Lower leg skin (tissue), 4 donors: ENCODE measurements around the gene TTC4. TPM values are rescaled to one million over a fixed set of nuclear protein-coding genes. Genes with fewer than 3 reads are reported as not detected.

Source experiments
- DNase-seq, 2 donors: peaks; one replicate each; pipeline ENCODE4 v3.0.0-alpha.2; 2019; ENCODE audit warnings: low spot score in 2 of 2
- H3K4me3 ChIP-seq: fragments of 200-600 bp; sonication (generic); 2 replicates; pipeline ENCODE4 v1.5.1; 2017; ENCODE audit warnings: mild to moderate bottlenecking, low read depth; ENCODE audit not compliant: poor library complexity, severe bottlenecking
- POLR2A ChIP-seq, 2 donors: fragments of 450-650 bp; IDR thresholded peaks; one replicate each; pipeline ENCODE4 v1.6.1; 2016 to 2017; ENCODE audit warnings: antibody characterized with exemption in 2 of 2, mild to moderate bottlenecking in 1 of 2, moderate library complexity in 1 of 2
- WGBS, 2 donors: methylation state at CpG; one replicate each; pipeline ENCODE4 v1.1.5; 2018; 5-methylcytosine and 5-hydroxymethylcytosine counted together
- intact Hi-C: fragments of 100-400 bp; cut with DNase I; formaldehyde crosslinking; loops from one replicate; pipeline ENCODE4 v1.15.0; 2023; ENCODE audit warnings: low total_unique reads
- total RNA-seq, 4 donors: library from RNA; depleted of rRNA; stranded (reverse); fragments of >200 nt; gene quantifications; one replicate each; pipeline ENCODE4 v1.1.0, GENCODE V29; 2016
- TF ChIP-seq, protein P1 (sequence below), 3 donors: fragments of 450-650 bp; IDR thresholded peaks; one replicate each; pipeline ENCODE4 v1.5.1; 2016; ENCODE audit warnings: antibody characterized with exemption in 3 of 3, mild to moderate bottlenecking in 3 of 3, moderate library complexity in 2 of 3

The TTC4 gene
- total RNA-seq, 4 donors from 2014 or later: 15.7 to 21.2 (median 18.3) TPM

- TF ChIP-seq, protein P1, sequence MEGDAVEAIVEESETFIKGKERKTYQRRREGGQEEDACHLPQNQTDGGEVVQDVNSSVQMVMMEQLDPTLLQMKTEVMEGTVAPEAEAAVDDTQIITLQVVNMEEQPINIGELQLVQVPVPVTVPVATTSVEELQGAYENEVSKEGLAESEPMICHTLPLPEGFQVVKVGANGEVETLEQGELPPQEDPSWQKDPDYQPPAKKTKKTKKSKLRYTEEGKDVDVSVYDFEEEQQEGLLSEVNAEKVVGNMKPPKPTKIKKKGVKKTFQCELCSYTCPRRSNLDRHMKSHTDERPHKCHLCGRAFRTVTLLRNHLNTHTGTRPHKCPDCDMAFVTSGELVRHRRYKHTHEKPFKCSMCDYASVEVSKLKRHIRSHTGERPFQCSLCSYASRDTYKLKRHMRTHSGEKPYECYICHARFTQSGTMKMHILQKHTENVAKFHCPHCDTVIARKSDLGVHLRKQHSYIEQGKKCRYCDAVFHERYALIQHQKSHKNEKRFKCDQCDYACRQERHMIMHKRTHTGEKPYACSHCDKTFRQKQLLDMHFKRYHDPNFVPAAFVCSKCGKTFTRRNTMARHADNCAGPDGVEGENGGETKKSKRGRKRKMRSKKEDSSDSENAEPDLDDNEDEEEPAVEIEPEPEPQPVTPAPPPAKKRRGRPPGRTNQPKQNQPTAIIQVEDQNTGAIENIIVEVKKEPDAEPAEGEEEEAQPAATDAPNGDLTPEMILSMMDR (IDR thresholded peaks at IDR 0.05): no peak
- no peak for TF ChIP-seq POLR2A (IDR thresholded peaks at IDR 0.05)
- intact Hi-C loops: no loop called here
- H3K4me3 ChIP-seq: no peak overlapping the region
- no peak for DNase-seq
- WGBS, 2 donors: 81 to 82% methylated on average over 2 of the region's 2 CpGs
Measured at GRCh38 chr1:54705153-54705552, 10.5 kb upstream of the TTC4 start.

DNA sequence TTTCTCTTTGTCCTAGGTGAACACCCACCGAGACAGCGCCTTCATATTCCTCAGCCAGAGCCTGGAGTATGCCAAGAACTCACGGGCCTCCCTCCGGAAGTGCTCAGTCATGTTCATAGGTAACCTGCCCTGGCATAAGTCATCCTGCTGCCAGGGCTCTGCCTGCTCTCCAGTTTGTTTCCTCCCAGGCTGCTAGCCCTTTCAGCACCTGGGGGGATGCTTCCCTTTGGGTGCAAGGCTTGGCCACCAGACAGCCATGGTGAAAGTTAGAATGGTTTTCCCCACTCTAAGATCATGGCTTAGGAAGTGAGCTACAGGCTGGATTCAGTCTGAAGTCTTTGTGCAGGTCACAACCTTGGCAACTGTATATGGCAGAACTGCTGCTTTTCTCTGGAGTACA, 9.2 kb upstream of the TTC4 start:
- WGBS, 2 donors: 76 to 84% methylated on average over 4 of the region's 4 CpGs
- intact Hi-C loops: no loop called here

GRCh38 chr1:54708385-54708784, 7.3 kb upstream of the TTC4 start:
- no peak for DNase-seq
- no peak overlapping the region for H3K4me3 ChIP-seq
- intact Hi-C loops: no loop called here
- TF ChIP-seq POLR2A (IDR thresholded peaks at IDR 0.05): no peak
- TF ChIP-seq, protein P1 (IDR thresholded peaks at IDR 0.05): no peak

More for the DNA sequence above, 9.2 kb upstream of the TTC4 start:
- TF ChIP-seq, protein P1 (IDR thresholded peaks at IDR 0.05): no peak
- no peak for TF ChIP-seq POLR2A (IDR thresholded peaks at IDR 0.05)
- no peak for DNase-seq
- no peak overlapping the region for H3K4me3 ChIP-seq

DNA sequence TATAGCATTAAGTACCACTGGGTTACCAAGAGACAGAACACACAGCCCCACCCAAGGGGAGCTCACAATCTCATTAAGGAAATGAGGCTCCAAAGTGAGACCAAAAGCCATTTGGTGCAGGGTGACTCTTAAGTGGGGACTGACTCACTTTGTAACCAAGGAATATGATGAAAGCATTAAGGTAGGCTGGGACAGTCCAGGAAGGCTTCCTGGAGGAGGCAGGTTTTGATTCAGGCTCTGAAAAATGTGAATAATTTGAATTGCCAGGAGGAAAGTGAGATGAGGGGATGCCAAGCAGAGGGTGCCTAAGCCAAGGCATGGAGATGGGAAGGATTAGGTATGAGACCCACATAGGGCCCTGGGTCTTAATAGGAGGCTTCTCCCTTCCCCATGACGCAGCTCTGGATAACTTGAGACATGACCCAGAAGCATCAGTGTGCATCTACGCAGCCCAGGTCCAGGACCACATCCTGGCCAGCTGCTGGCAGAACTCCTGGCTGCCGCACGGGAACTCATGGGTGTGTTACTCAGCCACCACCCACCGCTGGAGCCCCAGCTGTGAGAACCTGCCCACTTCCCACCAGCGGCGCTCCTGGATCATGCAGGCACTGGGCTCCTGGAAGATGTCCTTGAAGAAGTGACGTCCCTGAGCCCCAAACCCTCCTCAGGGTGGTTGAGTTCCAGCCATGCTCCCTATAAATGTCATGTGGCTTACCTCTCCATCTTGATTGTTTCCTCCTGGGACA, 5.9 kb upstream of the TTC4 start:
- intact Hi-C loops: no loop called here
- peak in 1 of 2 donors; percentile 70 for DNase-seq
- no peak for TF ChIP-seq POLR2A (IDR thresholded peaks at IDR 0.05)
- TF ChIP-seq, protein P1 (IDR thresholded peaks at IDR 0.05): no peak
- 71% methylated on average over 8 of the region's 8 CpGs for WGBS, 2 donors
- no peak overlapping the region for H3K4me3 ChIP-seq

DNA sequence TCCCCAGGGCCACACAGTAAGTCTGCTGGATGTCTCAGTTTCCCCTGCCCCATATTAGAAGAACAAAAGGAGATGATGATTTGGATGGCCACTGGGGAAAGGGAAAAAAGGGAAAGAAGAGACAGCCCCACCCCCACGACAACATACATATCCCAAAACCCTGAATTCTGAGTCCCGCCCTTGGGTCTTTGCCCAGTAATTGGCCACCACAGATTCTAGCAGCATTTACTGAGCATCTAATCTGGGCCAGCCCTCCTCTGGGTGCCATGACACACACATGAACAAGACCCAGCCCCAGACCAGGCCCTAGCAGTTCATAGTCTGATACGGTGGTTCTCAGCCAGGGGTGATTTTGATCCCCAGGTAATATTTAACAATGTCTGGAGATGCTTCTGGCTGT, 5.2 kb upstream of the TTC4 start:
- peak in 1 of 2 donors; percentile 48 for DNase-seq
- TF ChIP-seq POLR2A (IDR thresholded peaks at IDR 0.05): no peak
- TF ChIP-seq, protein P1 (IDR thresholded peaks at IDR 0.05): no peak
- WGBS, 2 donors: 81 to 83% methylated on average over 3 of the region's 3 CpGs
- intact Hi-C loops: no loop called here
- H3K4me3 ChIP-seq: no peak overlapping the region

GRCh38 chr1:54710841-54711240, 4.8 kb upstream of the TTC4 start:
- TF ChIP-seq POLR2A (IDR thresholded peaks at IDR 0.05): no peak
- TF ChIP-seq, protein P1 (IDR thresholded peaks at IDR 0.05): no peak
- intact Hi-C loops: no loop called here
- WGBS, 2 donors: 86 to 88% methylated on average over 6 of the region's 6 CpGs
- H3K4me3 ChIP-seq: no peak overlapping the region
- DNase-seq: peak in 1 of 2 donors; percentile 46
